Fibroblast of skin of right quadriceps (primary cell): ENCODE measurements around the gene NCS1.

Experiments
- DNase-seq: peaks from one replicate; pipeline ENCODE4 v3.0.0-alpha.2; 2013

NCS1 gene

GRCh38 chr9:130177898-130178805 lies 5.9 kb downstream of the NCS1 start:
- no peak for DNase-seq

GRCh38 chr9:130179331-130179907 lies 7.2 kb downstream of the NCS1 start:
- no peak for DNase-seq

DNA sequence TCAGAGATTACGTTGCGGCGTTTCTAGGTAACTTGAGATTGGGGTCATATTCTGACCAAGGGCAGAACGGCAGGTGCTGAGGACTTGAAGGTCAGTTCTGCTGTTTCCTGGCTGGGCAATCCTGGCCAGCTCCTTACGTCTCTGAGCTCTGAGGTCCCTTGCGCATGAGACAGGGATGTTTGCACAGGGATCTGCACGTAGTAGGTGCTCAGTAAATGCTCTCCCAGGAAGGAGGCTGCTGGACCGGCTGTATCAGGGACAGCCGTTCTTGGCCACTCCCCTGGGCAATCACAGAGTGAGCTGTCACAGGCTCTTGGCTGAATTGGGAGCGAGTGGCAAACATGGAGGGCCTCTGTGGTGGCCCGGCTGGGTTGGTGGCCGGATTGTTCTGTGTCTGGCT lies 8.3 kb downstream of the NCS1 start:
- DNase-seq, result no peak

DNA sequence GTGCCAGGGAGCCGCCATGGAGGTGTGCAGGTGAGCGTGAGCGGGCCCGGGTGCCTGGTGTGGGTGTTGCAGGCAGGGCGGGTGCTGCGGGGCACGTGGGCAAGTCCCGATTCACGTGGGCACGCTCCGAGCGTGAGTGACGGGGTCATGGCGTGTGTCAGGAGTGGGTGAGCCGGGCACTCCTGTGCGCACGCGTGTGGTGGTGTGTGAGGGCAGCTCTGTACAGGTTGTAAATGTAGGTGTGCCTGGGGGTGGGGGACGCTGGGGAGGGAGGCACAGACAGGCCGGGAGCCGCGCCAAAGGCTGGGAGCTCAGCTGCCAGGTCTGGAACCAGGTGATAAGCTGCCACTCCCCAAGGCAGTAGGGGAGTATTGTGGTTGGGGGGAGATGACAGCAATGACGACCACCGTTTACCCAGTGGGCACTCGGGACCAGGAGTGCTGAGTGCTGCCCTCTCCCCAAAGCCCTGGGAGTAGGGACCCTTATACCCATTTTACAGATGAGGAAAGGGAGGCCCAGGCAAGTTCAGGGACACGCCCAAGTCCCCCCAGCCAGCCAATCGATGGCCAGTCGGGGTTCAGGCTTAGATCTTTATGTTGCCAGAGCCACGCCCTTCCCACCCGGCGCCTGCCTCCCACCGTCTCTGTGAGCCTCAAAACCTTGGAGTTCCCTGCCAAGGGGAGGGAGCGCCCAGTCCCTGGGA lies 9.6 kb downstream of the NCS1 start:
- DNase-seq, result no peak

- no peak for DNase-seq
Measured at GRCh38 chr9:130182381-130182909, 10.2 kb downstream of the NCS1 start.

- DNase-seq, result peak; percentile 87
Measured at GRCh38 chr9:130183133-130183762, 11.0 kb downstream of the NCS1 start.

GRCh38 chr9:130185017-130185416 lies 12.8 kb downstream of the NCS1 start:
- DNase-seq, result peak; percentile 28

DNA sequence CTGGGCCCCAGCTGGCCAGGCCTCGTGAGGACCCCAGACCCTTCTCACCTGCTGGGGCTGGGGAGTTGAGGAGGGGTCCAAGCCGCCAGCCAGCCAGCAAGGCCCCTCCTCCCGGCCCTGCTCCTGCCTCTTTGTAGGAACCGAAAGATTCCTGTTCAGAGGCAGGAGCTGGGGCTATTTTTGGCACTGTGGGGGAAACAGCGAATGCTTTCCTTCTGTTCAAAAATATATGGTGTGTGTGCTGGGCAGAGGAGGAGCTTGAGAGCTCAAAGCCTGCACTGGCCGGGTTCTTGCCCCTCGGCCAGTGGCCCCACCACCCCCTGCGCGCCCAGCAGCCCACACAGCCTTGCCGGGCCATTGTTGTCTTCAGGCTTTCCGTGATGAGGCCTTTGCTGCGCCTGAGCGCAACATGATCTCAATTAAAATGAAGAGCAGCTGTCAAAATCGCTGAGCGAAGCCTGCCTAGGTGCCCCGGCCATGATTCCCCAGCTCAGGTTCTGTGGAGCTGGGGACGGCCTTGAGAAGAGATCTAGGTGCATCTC lies 13.4 kb downstream of the NCS1 start:
- peak; percentile 65 for DNase-seq

GRCh38 chr9:130186051-130186450 lies 13.8 kb downstream of the NCS1 start:
- DNase-seq, result no peak

DNA sequence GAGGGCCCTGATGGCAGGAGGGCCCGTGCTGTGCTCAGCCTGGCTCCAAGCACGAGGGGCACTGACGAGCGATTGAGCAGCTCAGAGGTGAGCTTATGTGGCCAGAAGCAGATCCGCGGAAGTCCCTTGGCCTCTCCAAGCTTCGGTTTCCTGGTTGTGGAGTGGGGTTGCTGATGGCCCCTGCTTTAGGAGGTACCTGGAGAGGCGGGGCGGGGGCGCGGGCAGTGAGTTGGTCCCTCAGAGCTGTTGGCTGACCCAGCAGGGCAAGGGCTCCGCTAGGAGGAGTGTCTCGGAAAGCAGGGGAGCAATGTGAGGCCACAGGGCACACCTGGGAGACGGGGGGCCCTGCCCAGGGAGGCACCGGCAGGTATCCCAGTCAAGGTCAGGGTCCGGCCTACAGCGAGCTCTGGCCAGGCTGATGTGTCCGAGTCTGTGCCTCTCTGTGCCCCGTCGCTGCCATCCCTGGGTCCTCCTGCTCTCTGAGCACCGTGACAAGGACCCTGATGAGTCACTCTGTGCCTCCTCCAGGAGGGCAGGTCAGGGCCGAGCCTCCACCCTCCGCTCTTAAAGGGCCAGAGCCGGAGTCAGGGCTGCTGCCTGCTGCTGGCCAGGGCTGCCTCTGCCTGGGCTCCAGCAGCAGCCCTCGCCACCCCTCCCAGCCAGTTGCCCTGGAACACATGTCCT lies 14.8 kb downstream of the NCS1 start:
- peak; percentile 39 for DNase-seq

- no peak for DNase-seq
Measured at GRCh38 chr9:130187523-130187846, 15.3 kb downstream of the NCS1 start.

DNA sequence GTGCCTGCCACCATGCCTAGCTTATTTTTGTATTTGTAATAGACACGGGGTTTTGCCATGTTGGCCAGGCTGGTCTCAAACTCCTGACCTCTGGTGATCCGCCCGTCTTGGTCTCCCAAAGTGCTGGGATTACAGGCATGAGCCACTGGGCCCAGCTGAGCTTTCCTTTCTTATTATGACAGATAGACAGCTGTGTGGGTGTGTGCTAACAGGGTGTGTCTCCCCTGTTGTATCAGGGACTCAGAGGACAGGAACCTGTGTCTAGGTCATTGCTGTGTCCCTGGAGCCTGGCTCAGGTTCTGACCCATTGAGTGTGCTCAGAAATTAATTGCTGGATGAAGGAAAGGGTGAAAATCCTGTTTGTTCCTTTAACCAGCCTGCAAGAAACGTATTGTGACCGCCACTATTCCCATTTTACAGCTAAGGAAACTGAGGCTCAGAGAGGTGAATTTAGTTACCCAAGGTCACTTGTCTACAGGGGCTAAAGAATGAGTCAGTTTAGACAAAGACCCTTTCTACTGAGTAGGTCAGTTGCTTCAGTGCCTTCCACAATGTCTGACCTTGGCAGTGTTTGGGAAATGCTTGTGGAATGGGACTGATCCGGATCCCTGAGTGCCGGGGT lies 16.8 kb downstream of the NCS1 start:
- no peak for DNase-seq

DNA sequence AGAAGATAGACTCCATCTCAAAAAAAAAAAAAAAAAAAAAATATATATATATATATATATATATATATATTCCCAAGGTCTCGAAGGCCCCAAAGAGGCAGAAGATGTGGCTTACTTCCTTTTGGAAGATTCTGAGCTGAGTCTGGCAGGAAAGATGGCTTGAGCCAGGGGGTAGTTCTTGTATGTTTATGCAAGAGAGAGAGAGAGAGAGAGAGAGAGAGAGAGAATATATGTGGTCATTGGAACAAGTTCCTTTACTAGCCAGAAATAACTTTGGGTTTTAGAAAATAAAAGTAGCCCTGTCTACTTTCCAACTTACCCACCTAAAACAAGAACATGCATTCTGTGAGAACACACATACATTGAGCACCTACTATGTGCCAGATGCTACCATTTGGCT lies 17.6 kb downstream of the NCS1 start:
- peak; percentile 72 for DNase-seq

DNA sequence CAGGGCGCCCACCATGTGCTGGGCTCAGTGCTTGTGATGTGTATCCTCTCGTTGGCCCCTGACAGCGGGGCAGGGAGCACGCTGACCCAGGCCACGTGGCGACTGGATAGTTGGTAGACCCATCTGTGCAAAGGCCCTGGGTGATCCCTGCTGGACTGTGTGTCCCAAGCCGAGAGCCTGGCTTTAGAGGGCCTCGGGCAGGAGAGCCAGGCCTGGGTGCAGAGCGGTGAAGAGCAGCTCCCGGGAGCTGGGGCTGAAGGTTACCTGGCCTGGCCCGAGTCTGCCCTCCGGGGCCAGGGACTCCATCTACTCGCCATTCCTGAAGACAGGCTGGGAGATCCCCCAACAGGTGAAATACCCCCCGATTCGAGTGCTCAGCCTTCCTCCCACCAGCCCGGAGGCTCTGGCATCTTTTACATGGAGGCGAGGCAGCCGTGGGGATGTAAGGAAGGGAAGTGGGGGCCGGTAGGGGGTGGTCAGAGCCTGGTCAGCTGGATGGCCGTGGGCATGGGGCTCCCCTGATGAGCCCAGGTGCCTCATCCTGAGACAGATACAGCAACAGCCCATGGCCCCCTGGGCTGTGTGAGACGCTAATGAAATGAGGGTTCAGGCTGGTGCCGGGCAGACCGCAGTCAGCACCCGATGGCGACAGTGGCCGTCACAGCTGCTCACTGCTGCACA lies 19.0 kb downstream of the NCS1 start:
- DNase-seq, result no peak

DNA sequence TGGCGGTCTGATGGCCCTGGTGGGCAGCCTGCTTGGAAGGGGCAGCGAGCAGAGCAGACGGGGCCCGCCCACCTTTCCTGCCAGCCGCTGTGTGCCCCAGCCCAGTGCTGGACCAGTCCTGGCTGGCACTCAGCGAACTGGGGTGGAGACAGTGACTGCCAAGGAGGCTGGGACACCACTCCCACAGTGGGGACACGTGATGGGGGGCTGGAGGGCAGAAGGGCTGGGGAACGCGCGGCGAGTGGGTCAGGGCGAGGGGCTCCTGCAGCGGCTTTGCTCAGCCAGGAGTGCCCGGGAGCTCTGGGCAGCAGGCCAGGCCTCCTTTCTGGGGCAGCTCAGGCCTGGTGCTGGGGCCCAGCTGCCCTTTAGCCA lies 19.5 kb downstream of the NCS1 start:
- no peak for DNase-seq

DNA sequence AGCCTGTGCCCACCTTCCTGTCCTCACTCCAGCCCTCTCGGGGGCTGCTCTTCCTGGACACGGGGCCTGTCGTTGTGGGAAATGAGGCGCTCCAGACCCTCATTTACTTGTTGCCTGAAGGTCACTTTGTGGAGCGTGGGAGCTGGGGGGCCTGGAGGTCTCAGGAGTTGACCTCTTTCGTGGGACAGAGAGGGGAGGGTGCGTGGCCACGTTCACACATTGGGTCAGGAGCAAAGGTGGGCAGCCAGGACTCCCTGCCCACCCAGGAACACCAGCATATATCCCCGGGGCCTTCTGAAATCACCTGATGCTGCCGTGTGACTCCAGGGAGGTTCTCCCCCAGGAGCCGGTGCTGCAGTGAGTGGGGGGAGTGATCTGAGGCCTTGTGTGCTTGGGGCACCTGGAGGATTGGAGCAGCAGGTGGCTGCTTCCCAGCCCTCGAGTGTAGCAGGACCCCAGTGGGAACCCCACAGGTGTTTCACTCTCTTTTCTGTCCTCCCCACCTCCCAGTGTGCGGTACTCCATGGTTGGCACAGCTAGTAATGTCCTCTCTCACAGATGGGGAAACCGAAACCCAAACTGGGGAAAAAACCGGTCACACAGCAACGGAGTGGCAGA lies 20.3 kb downstream of the NCS1 start:
- DNase-seq, result no peak

DNA sequence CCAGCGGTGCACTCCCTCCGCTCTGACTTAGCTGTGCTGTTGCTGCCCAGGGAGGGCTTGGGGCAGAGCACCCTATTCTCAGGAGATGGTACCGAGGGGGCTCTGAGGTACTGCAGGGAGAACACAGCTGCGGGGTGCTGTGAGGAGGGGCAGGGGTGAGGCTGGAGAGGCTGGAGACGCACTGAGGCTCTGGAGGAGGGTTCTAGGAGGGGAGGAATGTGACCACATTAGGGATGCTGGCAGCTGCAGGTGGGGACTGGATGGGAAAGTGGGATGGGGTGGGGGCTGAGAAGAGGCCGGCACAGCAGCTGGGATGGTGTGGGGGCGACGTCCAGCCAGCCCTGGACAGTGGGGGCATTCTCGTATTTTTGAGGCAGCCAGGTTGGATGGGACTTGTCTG lies 20.9 kb downstream of the NCS1 start:
- no peak for DNase-seq

DNA sequence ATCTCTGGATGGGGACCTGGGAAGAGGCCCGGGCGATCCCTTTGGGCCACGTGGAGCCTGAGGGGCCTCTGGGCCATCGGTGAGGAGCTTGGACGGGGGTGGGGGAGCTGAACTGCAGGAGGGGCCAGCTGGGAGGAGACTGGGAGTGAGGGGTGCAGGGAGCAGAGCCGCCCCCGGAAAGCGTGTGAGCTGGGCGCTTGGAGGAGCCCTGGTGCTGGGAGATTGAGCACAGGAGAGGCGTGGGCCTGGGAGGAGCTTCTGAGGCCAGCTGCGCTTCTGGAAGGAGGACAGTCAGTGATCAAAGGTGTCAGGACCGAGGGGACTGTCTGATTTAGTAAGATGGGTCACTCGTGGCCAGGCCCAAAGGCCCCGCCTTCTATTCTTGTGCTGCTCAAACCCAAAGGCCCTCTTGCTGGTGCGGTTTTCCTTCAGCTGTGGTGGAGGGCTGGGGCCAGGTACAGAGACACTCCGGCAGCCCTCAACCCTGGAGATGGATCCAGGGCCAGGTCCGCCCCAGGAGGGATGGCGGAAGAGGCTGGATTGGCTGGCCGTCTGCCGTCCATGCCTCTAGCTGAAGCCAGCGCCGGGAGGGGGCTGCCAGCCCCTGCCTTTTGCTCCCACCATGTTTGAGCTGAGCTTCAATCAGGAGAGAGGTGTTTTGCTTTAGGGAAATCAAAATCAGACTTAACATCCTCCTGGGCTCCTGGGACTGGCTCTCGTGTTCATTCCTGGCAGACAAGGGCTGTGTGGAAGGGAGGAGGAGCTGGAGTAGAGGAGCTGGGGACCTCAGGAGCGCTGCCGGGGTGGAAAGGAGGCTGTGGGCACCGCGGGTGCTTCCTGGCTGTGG lies 21.6 kb downstream of the NCS1 start:
- DNase-seq, result no peak

GRCh38 chr9:130194378-130194932 lies 22.3 kb downstream of the NCS1 start:
- DNase-seq, result no peak

- no peak for DNase-seq
Measured at GRCh38 chr9:130195638-130196037, 23.4 kb downstream of the NCS1 start.
